Lower lobe of right lung (tissue), 2 donors: ENCODE data around the gene ZSCAN9. TPM values are rescaled to one million over a fixed set of nuclear protein-coding genes. Genes with fewer than 3 reads are reported as not detected.

Experiments
- ATAC-seq, 2 donors: fragments of 200-7000 bp; cut with Tn5 transposase; one replicate each; pipeline ENCODE4 v1.9.1; 2020 to 2022; ENCODE audit warnings: mild to moderate bottlenecking in 2 of 2, moderate library complexity in 2 of 2
- DNase-seq: peaks from one replicate; pipeline ENCODE4 v3.0.0-alpha.2; 2020
- H3K27ac ChIP-seq: fragments of 200-600 bp; one replicate; pipeline ENCODE4 v1.8.0; 2022
- H3K27me3 ChIP-seq: fragments of 200-600 bp; one replicate; pipeline ENCODE4 v1.8.0; 2022; ENCODE audit warnings: low read depth
- H3K36me3 ChIP-seq: fragments of 200-600 bp; one replicate; pipeline ENCODE4 v1.8.0; 2022; ENCODE audit warnings: mild to moderate bottlenecking
- H3K4me1 ChIP-seq: fragments of 200-600 bp; one replicate; pipeline ENCODE4 v1.8.0; 2022
- H3K4me3 ChIP-seq: fragments of 200-600 bp; one replicate; pipeline ENCODE4 v1.8.0; 2022; ENCODE audit warnings: mild to moderate bottlenecking
- H3K9me3 ChIP-seq: fragments of 200-600 bp; one replicate; pipeline ENCODE4 v1.8.0; 2022
- intact Hi-C: fragments of 100-400 bp; cut with DNase I; formaldehyde crosslinking; loops from one replicate; pipeline ENCODE4 v1.11.0; 2022
- total RNA-seq: library from RNA; stranded (reverse); fragmentation: NEBNext Ultra II Directional; extraction: Animal tissue kit (Norgen Biotek cat#: 25700); gene quantifications from one replicate; pipeline ENCODE4 v1.2.1, GENCODE V29; 2021
- TF ChIP-seq, protein P1 (sequence below): fragments of 200-600 bp; IDR thresholded peaks from one replicate; pipeline ENCODE4 v1.8.0; 2022; ENCODE audit warnings: antibody characterized with exemption, mild to moderate bottlenecking
- donor health status: DM: no; HTN: yes; CAD: no; lungs with severe emphysema.

ZSCAN9 gene
- total RNA-seq, 1 donor from 2014 or later = 11.3 TPM

DNA sequence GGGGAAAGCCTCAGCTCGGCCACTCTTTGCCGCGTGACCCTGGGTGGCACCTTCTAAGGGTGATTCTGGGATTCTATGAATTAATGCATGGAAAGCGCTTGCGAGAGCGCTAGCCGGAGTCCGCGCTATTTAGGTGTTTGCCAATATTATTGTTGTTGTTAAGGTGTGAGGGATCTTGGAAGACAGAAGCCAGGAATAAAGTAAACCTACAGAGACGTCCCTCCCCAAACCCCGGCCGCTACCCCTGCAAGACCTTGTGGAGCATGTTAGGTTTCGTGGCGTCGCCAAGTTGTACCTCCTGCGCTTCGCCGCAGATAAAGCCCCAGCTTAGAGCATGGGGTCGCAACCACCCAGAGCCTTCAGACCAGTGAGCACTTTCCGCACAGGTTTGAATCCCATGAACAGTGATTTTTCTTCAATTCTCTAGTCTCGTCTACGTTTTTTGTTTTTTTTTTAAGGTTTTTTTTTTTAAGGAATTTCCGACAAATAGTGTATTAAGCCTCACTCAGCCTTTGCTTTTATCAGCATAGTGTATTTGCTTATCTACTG, 16.9 kb upstream of the ZSCAN9 start:
- intact Hi-C loops = no loop called here
- peak overlapping the region; percentile 45 for H3K4me3 ChIP-seq
- DNase-seq (no peak), ATAC-seq (peak in 1 of 2 donors; percentile 17)
- H3K27me3 ChIP-seq = peaks cover 83% of the 10 kb centered on the region
- no peak overlapping the region for H3K27ac ChIP-seq
- TF ChIP-seq, protein P1, sequence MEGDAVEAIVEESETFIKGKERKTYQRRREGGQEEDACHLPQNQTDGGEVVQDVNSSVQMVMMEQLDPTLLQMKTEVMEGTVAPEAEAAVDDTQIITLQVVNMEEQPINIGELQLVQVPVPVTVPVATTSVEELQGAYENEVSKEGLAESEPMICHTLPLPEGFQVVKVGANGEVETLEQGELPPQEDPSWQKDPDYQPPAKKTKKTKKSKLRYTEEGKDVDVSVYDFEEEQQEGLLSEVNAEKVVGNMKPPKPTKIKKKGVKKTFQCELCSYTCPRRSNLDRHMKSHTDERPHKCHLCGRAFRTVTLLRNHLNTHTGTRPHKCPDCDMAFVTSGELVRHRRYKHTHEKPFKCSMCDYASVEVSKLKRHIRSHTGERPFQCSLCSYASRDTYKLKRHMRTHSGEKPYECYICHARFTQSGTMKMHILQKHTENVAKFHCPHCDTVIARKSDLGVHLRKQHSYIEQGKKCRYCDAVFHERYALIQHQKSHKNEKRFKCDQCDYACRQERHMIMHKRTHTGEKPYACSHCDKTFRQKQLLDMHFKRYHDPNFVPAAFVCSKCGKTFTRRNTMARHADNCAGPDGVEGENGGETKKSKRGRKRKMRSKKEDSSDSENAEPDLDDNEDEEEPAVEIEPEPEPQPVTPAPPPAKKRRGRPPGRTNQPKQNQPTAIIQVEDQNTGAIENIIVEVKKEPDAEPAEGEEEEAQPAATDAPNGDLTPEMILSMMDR = no peak
- no peaks in the 10 kb centered on the region for H3K36me3 ChIP-seq
- H3K4me1 ChIP-seq = peaks cover 26% of the 10 kb centered on the region
- H3K9me3 ChIP-seq = no peaks in the 10 kb centered on the region

DNA sequence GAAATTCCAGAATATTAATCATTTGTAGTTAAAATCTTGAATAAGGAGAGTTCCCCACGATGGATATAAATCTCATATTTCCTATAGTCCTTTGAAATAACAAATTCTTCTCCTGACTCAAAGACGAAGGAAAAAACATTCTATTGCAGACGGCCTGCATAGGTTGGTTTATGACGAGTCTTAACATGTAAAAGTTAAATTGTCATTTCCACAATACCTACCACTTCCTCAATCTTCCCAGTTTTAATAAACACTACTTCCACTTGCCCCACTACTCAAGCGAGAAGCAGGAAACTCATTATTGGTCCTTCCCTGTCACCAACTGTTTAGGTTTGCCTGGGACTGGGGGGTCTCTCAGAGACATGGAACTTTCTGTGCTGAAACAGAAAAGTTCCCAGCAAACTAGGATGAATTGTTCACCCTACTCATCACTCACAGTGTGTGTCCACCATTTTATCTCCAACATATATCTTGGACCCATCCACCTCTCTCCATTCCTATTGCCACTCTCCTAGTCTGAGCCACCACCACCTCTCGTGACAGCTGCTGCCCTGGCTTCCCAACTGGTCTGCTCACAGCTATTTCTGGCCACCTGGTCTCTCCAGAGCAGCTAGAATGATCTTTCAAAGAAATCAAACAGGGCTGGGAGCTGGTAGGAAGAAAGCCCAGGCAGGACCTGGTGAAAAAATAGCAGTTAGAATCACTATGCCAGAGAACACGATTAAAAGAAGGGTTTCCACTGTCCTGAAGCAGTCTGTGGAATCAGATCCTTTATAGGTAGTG, 15.1 kb upstream of the ZSCAN9 start:
- no peak for ATAC-seq
- H3K27ac ChIP-seq = no peak overlapping the region
- H3K4me1 ChIP-seq = peaks cover 26% of the 10 kb centered on the region
- TF ChIP-seq, protein P1 = no peak
- H3K9me3 ChIP-seq = no peaks in the 10 kb centered on the region
- H3K27me3 ChIP-seq = peaks cover 89% of the 10 kb centered on the region
- no peaks in the 10 kb centered on the region for H3K36me3 ChIP-seq
- intact Hi-C loops = no loop called here
- DNase-seq = no peak
- H3K4me3 ChIP-seq = no peak overlapping the region

DNA sequence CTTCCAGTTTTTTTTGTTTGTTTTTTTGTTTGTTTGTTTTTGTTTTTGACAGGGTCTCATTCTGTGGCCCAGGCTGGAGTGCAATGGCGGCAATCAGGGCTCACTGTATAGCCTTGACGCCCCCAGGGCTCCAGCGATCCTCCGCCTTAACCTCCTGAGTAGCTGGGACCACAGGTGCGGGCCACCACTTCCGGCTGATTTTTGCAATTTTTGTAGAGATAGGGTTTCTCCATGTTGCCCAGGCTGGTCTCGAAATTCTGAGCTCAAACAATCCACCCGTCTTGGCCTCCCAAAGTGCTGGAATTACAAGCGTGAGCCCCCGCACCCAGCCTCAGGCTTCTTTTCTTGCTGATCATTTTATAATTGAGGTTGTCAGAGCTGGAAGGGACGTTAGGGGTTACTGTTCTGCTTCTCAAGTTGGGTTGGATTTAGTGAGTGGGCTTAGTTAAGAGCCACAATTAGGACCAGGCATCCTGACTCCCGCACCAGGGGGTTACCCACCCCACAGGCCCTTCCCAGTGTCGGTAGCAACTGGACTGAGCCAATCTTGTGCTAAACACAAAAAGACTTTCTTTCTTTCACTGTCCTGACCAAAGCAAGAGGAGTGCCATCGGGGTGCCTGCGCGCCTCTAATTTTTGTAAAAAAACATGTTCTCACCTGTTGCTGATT, 13.1 kb upstream of the ZSCAN9 start:
- intact Hi-C loops = no loop called here
- peak in 1 of 2 donors; percentile 42 for ATAC-seq
- TF ChIP-seq, protein P1 = no peak
- H3K4me1 ChIP-seq = peaks cover 26% of the 10 kb centered on the region
- peak overlapping the region; percentile 47 for H3K4me3 ChIP-seq
- H3K27ac ChIP-seq = peak overlapping the region; percentile 69
- no peaks in the 10 kb centered on the region for H3K36me3 ChIP-seq
- H3K9me3 ChIP-seq = no peaks in the 10 kb centered on the region
- no peak for DNase-seq
- peaks cover 86% of the 10 kb centered on the region for H3K27me3 ChIP-seq

DNA sequence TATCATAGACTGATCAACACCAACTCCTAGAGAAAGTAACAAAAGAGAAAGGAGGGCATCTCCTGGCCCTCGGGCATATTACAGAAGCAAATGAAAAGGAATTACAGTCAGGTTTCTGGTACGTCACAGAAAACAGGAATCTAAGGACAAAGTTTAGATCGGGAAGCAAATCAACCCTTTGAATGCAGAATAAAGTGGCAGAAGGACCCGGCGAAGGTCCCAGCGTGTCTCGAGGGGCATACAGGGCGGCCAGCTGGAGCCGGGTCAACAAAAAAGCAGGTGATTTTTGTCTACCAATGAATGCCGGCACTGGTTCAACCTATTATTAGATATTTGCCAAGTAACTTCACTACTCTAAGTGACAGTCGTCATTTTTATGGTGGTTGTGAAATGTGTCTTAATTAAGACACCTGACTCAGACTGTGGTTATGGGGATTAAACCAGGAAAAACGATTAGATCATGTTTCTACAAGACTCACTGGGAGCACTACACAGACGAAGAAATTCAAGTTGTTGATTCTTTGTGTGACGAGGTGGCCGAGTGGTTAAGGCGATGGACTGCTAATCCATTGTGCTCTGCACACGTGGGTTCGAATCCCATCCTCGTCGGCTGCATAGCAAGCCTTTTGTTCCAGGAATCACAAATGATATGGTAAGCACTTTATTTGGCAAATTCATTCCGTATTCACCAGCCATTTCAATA, 12.4 kb upstream of the ZSCAN9 start:
- intact Hi-C loops = no loop called here
- H3K4me1 ChIP-seq = peaks cover 21% of the 10 kb centered on the region
- H3K27ac ChIP-seq = peak overlapping the region; percentile 69
- no peaks in the 10 kb centered on the region for H3K9me3 ChIP-seq
- TF ChIP-seq, protein P1 = no peak
- peak; percentile 72 to 87 for ATAC-seq
- DNase-seq = no peak
- peaks cover 79% of the 10 kb centered on the region for H3K27me3 ChIP-seq
- no peaks in the 10 kb centered on the region for H3K36me3 ChIP-seq
- H3K4me3 ChIP-seq = peak overlapping the region; percentile 47

DNA sequence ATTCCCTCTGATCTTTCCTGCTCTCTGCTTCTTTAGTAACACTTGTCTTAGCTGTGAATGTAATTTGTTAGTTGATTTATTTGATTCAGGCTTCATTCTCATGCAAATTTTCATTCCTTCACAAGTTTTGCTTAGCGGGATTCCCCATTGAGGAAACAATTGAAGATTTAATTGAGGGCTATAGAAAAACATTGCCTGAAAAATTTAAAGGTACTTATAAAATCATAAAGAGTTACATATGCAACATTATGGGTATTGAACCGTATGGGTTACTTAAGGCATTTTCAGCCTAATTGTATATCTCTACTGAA, 11.9 kb upstream of the ZSCAN9 start:
- no peak for DNase-seq
- intact Hi-C loops = no loop called here
- no peaks in the 10 kb centered on the region for H3K9me3 ChIP-seq
- peak overlapping the region; percentile 69 for H3K27ac ChIP-seq
- H3K27me3 ChIP-seq = peaks cover 74% of the 10 kb centered on the region
- H3K36me3 ChIP-seq = no peaks in the 10 kb centered on the region
- TF ChIP-seq, protein P1 = no peak
- H3K4me3 ChIP-seq = peak overlapping the region; percentile 47
- peaks cover 19% of the 10 kb centered on the region for H3K4me1 ChIP-seq
- no peak for ATAC-seq
